Osteoblast (primary cell): ENCODE measurements around the gene THOC1. TPM values are rescaled to one million over a fixed set of nuclear protein-coding genes. Genes with fewer than 3 reads are reported as not detected.

Experiments
- DNase-seq: peaks from one replicate; pipeline ENCODE4 v3.0.0; 2011; ENCODE audit warnings: low spot score, mixed read lengths; ENCODE audit not compliant: insufficient read length; ENCODE audit errors: missing footprints
- H2AFZ ChIP-seq: 2 replicates; pipeline ENCODE4 v1.6.0; 2011; ENCODE audit warnings: mild to moderate bottlenecking, low read length
- H3K27ac ChIP-seq: 2 replicates; pipeline ENCODE4 v1.5.1; 2011; ENCODE audit warnings: mild to moderate bottlenecking, low read depth, low read length, moderate library complexity
- H3K27me3 ChIP-seq: 2 replicates; pipeline ENCODE4 v1.6.0; 2012; ENCODE audit warnings: mild to moderate bottlenecking, control low read depth, inconsistent platforms, low read length, moderate library complexity; ENCODE audit not compliant: insufficient read depth
- H3K36me3 ChIP-seq: 2 replicates; pipeline ENCODE4 v1.5.1; 2011; ENCODE audit warnings: mild to moderate bottlenecking, low read length, control low read depth, moderate library complexity; ENCODE audit not compliant: insufficient read depth
- H3K4me1 ChIP-seq: 2 replicates; pipeline ENCODE4 v1.5.1; 2011; ENCODE audit warnings: mild to moderate bottlenecking, low read length, control low read depth, moderate library complexity; ENCODE audit not compliant: insufficient read depth
- H3K4me2 ChIP-seq: 2 replicates; pipeline ENCODE4 v1.6.0; 2011; ENCODE audit warnings: mild to moderate bottlenecking, low read length; ENCODE audit not compliant: insufficient read depth
- H3K4me3 ChIP-seq: fragments of 200-600 bp; sonication (generic); 3 replicates; pipeline ENCODE4 v1.5.1; 2012; ENCODE audit warnings: mild to moderate bottlenecking, low read length, inconsistent platforms; ENCODE audit not compliant: insufficient read depth
- H3K79me2 ChIP-seq: 2 replicates; pipeline ENCODE4 v1.6.0; 2012; ENCODE audit warnings: mild to moderate bottlenecking, low read length, control low read depth, inconsistent platforms; ENCODE audit not compliant: insufficient read depth
- H3K9me3 ChIP-seq: 2 replicates; pipeline ENCODE4 v1.5.1; 2011; ENCODE audit warnings: low read depth, low read length, control low read depth
- H4K20me1 ChIP-seq: 2 replicates; pipeline ENCODE4 v1.6.0; 2012; ENCODE audit warnings: mild to moderate bottlenecking, low read length, control low read depth; ENCODE audit not compliant: insufficient read depth
- total RNA-seq: library from RNA; depleted of rRNA; stranded (reverse); fragments of >200 nt; gene quantifications from 2 replicates; pipeline ENCODE4 v1.2.3, GENCODE V29; 2012
- TF ChIP-seq, protein P1 (sequence below): IDR thresholded peaks from 2 replicates; pipeline ENCODE4 v1.5.1; 2011; ENCODE audit warnings: mild to moderate bottlenecking, low read depth, low read length, moderate library complexity; ENCODE audit errors: extremely low read depth

THOC1 gene
- total RNA-seq, 1 donor: 43.1 TPM

DNA sequence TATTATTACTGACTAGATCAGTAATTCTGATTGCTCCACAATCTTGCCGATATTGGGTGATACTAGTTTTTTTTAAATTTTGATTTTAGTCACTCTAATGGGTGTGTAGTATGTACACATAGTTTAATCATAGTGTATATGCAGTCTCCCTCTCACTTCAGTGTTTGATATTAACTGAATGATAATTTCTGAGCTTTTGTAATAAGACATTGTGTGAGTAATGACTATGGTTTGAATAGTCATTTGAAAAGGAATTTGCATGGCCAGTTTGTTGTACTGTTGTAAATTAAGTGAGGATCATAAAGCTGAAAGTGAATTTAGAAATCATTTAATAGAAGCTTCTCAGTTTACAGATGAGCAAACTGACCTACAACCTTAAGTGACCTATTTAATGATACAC, 76.1 kb downstream of the THOC1 start:
- no peaks in the 10 kb centered on the region for H3K27me3 ChIP-seq

DNA sequence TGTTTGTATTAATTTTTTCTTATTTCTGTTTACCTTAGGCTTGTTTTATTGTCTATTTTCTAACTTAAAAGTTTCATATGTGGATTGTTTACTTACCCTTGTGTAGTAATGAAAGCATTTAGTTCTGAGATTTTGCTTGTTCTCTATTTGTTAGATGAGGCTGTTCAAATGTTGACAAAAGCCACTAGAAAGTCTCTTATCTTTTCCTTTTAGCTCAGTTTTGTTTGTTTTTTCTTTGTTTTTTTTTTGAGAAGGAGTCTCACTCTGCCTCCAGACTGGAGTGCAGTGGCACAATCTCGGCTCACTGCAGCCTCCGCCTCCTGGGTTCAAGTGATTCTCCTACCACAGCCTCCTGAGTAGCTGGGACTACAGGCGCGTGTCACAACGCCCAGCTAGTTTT, 78.6 kb downstream of the THOC1 start:
- TF ChIP-seq, protein P1, sequence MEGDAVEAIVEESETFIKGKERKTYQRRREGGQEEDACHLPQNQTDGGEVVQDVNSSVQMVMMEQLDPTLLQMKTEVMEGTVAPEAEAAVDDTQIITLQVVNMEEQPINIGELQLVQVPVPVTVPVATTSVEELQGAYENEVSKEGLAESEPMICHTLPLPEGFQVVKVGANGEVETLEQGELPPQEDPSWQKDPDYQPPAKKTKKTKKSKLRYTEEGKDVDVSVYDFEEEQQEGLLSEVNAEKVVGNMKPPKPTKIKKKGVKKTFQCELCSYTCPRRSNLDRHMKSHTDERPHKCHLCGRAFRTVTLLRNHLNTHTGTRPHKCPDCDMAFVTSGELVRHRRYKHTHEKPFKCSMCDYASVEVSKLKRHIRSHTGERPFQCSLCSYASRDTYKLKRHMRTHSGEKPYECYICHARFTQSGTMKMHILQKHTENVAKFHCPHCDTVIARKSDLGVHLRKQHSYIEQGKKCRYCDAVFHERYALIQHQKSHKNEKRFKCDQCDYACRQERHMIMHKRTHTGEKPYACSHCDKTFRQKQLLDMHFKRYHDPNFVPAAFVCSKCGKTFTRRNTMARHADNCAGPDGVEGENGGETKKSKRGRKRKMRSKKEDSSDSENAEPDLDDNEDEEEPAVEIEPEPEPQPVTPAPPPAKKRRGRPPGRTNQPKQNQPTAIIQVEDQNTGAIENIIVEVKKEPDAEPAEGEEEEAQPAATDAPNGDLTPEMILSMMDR: no peak
- no peak overlapping the region for H3K27ac ChIP-seq
- peaks cover 68% of the 10 kb centered on the region for H3K79me2 ChIP-seq

More for the DNA sequence above, 76.1 kb downstream of the THOC1 start:
- no peak for DNase-seq
- no peak overlapping the region for H3K4me3 ChIP-seq
- H3K27ac ChIP-seq: no peak overlapping the region
- H3K4me1 ChIP-seq: peaks cover 4% of the 10 kb centered on the region
- no peak overlapping the region for H3K4me2 ChIP-seq
- TF ChIP-seq, protein P1: no peak
- H3K9me3 ChIP-seq: no peaks in the 10 kb centered on the region
- no peak overlapping the region for H2AFZ ChIP-seq
- peaks cover 8% of the 10 kb centered on the region for H4K20me1 ChIP-seq
- H3K79me2 ChIP-seq: peaks cover 58% of the 10 kb centered on the region
- H3K36me3 ChIP-seq: no peaks in the 10 kb centered on the region

DNA sequence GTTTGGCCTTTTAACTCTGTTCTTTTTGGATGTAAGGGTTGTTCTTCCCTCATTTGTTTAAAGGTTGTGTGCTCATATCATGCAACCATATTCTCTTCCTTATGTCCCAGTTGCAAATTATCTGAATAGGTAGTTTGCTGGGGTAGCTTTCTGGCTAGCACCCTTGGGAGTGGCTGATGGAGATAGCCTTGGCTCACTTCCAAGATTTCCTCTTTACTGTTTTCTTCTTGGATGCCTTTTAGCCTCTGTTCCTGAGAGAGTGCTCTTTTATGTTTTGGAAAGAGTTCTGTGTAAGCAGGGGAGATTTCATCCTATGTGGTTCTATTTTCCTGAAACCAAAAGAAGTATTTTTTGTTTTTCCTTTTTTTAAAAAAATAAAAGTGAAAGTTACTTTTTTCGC, 84.1 kb downstream of the THOC1 start:
- Histone ChIP-seq H2AFZ (no peak overlapping the region), H3K4me2 (no peak overlapping the region), H3K27me3 (no peaks in the 10 kb centered on the region), H3K4me3 (no peak overlapping the region), H3K4me1 (peaks cover 4% of the 10 kb centered on the region), H4K20me1 (no peaks in the 10 kb centered on the region), H3K27ac (no peak overlapping the region), H3K36me3 (peaks cover 15% of the 10 kb centered on the region), H3K79me2 (peaks cover 46% of the 10 kb centered on the region), H3K9me3 (no peaks in the 10 kb centered on the region)
- TF ChIP-seq, protein P1: no peak
- no peak for DNase-seq

More for the DNA sequence above, 78.6 kb downstream of the THOC1 start:
- Histone ChIP-seq H3K27me3 (no peaks in the 10 kb centered on the region), H3K4me2 (no peak overlapping the region), H3K4me3 (no peak overlapping the region), H3K9me3 (no peaks in the 10 kb centered on the region), H2AFZ (no peak overlapping the region), H3K4me1 (peaks cover 4% of the 10 kb centered on the region), H3K36me3 (peaks cover 5% of the 10 kb centered on the region), H4K20me1 (peaks cover 8% of the 10 kb centered on the region)
- DNase-seq: no peak

- Histone ChIP-seq H3K9me3 (no peaks in the 10 kb centered on the region), H3K4me3 (no peak overlapping the region), H3K27ac (no peak overlapping the region), H3K4me2 (no peak overlapping the region), H3K79me2 (peaks cover 47% of the 10 kb centered on the region), H2AFZ (no peak overlapping the region), H3K36me3 (peaks cover 15% of the 10 kb centered on the region), H4K20me1 (no peaks in the 10 kb centered on the region), H3K4me1 (peaks cover 4% of the 10 kb centered on the region), H3K27me3 (no peaks in the 10 kb centered on the region)
- DNase-seq: no peak
- TF ChIP-seq, protein P1: no peak
Observed at GRCh38 chr18:181711-182110, 86.1 kb downstream of the THOC1 start.
